Lower leg skin (tissue), 4 donors: Measurements from ENCODE around the gene ARMH2. TPM values are rescaled to one million over a fixed set of nuclear protein-coding genes. Genes with fewer than 3 reads are reported as not detected.
"Not testable (repeated sequence)": the region's sequence is repeated elsewhere in the genome, so short reads cannot be mapped to it uniquely, and the experiment has no call there.

ENCODE experiments used
- DNase-seq, 2 donors: peaks; one replicate each; pipeline ENCODE4 v3.0.0-alpha.2; 2019; ENCODE audit warnings: low spot score in 2 of 2
- H3K4me3 ChIP-seq: fragments of 200-600 bp; sonication (generic); 2 replicates; pipeline ENCODE4 v1.5.1; 2017; ENCODE audit warnings: mild to moderate bottlenecking, low read depth; ENCODE audit not compliant: poor library complexity, severe bottlenecking
- POLR2A ChIP-seq, 2 donors: fragments of 450-650 bp; IDR thresholded peaks; one replicate each; pipeline ENCODE4 v1.6.1; 2016 to 2017; ENCODE audit warnings: antibody characterized with exemption in 2 of 2, mild to moderate bottlenecking in 1 of 2, moderate library complexity in 1 of 2
- WGBS, 2 donors: methylation state at CpG; one replicate each; pipeline ENCODE4 v1.1.5; 2018; 5-methylcytosine and 5-hydroxymethylcytosine counted together
- intact Hi-C: fragments of 100-400 bp; cut with DNase I; formaldehyde crosslinking; loops from one replicate; pipeline ENCODE4 v1.15.0; 2023; ENCODE audit warnings: low total_unique reads
- total RNA-seq, 4 donors: library from RNA; depleted of rRNA; stranded (reverse); fragments of >200 nt; gene quantifications; one replicate each; pipeline ENCODE4 v1.1.0, GENCODE V29; 2016
- TF ChIP-seq, protein P1 (sequence below), 3 donors: fragments of 450-650 bp; IDR thresholded peaks; one replicate each; pipeline ENCODE4 v1.5.1; 2016; ENCODE audit warnings: antibody characterized with exemption in 3 of 3, mild to moderate bottlenecking in 3 of 3, moderate library complexity in 2 of 3

The ARMH2 gene
- total RNA-seq, 4 donors from 2014 or later, result not detected

DNA sequence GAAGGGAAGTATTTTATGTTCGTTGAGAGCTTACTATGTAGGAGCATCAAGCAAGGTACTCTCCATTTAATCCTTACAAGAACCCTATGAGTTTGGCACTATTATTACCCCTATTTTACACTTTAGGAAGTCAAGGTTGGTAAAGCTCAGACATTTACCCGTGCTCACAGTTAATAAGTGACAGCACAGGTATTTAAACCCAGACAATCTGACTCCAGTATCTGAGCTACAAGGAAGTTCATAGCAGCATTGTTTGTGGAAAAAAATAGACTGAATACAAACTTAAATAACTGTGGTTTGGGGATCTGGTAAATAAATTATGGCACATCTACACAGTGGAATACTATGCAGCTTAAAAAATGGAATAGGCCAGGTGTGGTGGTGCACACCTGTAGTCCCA lies 45.2 kb downstream of the ARMH2 start:
- TF ChIP-seq POLR2A (IDR thresholded peaks at IDR 0.05), result no peak
- TF ChIP-seq, protein P1, sequence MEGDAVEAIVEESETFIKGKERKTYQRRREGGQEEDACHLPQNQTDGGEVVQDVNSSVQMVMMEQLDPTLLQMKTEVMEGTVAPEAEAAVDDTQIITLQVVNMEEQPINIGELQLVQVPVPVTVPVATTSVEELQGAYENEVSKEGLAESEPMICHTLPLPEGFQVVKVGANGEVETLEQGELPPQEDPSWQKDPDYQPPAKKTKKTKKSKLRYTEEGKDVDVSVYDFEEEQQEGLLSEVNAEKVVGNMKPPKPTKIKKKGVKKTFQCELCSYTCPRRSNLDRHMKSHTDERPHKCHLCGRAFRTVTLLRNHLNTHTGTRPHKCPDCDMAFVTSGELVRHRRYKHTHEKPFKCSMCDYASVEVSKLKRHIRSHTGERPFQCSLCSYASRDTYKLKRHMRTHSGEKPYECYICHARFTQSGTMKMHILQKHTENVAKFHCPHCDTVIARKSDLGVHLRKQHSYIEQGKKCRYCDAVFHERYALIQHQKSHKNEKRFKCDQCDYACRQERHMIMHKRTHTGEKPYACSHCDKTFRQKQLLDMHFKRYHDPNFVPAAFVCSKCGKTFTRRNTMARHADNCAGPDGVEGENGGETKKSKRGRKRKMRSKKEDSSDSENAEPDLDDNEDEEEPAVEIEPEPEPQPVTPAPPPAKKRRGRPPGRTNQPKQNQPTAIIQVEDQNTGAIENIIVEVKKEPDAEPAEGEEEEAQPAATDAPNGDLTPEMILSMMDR (IDR thresholded peaks at IDR 0.05), result no peak
- H3K4me3 ChIP-seq, result no peak overlapping the region
- DNase-seq, result no peak
- intact Hi-C loops, result no loop called here
- WGBS, 2 donors, result 61 to 83% methylated on average over 2 of the region's 2 CpGs

DNA sequence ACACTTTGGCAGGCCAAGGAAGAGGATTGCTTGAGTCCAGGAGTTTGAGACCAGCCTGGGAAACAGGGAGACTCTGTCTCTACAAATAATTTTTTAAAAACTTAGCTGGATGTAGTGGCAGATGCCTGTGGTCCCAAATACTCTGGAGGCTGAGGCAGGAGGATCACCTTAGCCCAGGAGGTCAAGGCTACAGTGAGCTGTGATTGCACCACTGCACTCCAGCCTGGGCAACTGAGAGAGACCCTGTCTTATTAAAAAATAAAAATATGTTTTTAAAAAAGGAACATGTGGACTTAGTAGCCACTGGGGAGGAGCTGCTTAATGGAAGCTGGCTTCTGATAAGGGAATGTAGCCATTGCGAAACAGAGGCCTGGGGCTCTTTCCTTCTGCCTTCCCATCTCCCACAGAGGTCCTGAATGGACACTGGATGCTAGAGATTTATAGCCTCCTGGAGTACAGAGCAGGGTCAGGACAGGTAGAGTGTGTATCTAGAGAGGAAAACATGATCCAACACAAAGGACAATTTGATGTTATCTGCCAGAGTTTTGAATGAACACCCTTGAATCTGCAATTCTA lies 45.7 kb downstream of the ARMH2 start:
- intact Hi-C loops, result no loop called here
- TF ChIP-seq, protein P1 (IDR thresholded peaks at IDR 0.05), result no peak
- TF ChIP-seq POLR2A (IDR thresholded peaks at IDR 0.05), result no peak
- H3K4me3 ChIP-seq, result no peak overlapping the region
- 87 to 92% methylated on average over 1 of the region's 1 CpG for WGBS, 2 donors
- no peak for DNase-seq

DNA sequence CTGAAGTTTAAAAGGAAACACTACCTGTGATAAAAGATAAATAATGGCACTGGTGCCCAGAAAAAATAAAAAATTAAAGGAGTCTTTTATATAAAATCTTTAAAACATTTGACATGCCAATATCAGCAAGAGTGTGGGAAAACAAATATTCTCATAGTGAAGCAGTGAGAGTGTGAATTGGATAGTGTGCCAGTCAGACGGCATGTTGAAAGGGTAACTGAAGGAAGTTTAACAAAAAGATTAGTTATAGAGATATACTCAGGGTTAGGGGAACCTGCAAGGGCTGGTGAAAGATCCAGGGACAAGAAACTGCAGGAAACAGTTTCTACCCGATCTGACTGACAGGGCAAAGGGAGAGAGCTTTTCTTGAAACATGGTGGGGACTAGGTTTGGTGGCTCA lies 46.2 kb downstream of the ARMH2 start:
- 64 to 74% methylated on average over 2 of the region's 2 CpGs for WGBS, 2 donors
- DNase-seq, result no peak
- H3K4me3 ChIP-seq, result no peak overlapping the region
- intact Hi-C loops, result no loop called here
- TF ChIP-seq POLR2A (IDR thresholded peaks at IDR 0.05), result no peak
- TF ChIP-seq, protein P1 (IDR thresholded peaks at IDR 0.05), result no peak

DNA sequence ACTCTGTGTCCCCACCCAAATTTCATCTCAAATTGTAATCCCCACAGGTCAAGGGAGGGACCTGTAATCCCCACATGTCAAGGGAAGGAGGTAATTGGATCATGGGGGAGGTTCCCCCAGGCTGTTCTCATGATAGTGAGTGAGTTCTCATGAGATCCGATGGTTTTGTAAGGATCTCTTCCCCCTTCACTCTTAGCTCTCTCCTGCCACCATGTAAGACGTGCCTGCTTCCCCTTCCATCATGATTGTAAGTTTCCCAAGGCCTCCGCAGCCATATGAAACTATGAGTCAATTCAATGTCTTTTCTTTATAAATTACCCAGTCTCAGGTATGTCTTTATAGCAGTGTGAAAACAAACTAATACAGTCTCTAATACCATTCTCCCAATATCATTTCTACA lies 47.8 kb downstream of the ARMH2 start:
- H3K4me3 ChIP-seq, DNase-seq, intact Hi-C loops: not testable (repeated sequence)
- WGBS, 2 donors, result 66 to 80% methylated on average over 3 of the region's 3 CpGs

DNA sequence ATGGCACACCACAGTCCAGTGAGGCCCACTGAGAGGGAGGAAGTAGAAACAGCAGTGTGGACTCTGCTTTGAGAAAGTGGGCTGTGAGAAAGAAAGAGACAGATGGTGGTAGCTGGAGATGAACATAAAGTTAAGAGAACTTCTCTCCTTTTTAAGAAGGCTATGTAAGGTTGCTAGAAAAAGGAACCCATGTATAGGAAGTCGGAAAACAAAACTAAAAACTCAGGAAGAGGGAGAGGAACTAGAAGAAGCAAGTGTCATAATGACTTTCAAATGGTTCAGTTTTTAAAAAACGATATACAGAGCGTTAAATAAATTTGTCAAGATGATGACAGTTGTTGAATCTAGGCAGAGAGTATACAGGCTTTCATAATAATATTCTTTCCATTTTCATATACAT lies 49.4 kb downstream of the ARMH2 start:
- DNase-seq, result no peak
- TF ChIP-seq, protein P1 (IDR thresholded peaks at IDR 0.05), result no peak
- no peak for TF ChIP-seq POLR2A (IDR thresholded peaks at IDR 0.05)
- H3K4me3 ChIP-seq, result no peak overlapping the region
- intact Hi-C loops, result no loop called here
- WGBS, 2 donors, result 72 to 79% methylated on average over 3 of the region's 3 CpGs

Other genes with a start within 250 kb of the ARMH2 start
- 1 to 10 TPM in 1 of 4 donors, under 1 TPM in 3; 0.38 to 1.1 (median 0.54) TPM for gene KIAA0319, start 152.7 kb downstream of the ARMH2 start, total RNA-seq
- gene TDP2, start 132.0 kb downstream of the ARMH2 start, total RNA-seq, result 10 to 100 TPM; 25.3 to 36.6 (median 26.6) TPM
- gene ACOT13, start 131.8 kb downstream of the ARMH2 start, total RNA-seq, result 10 to 100 TPM in 2 of 4 donors, 1 to 10 TPM in 2; 4.6 to 22.6 (median 10.6) TPM
- 10 to 100 TPM; 50.9 to 63.3 (median 52.8) TPM for gene C6orf62, start 79.8 kb downstream of the ARMH2 start, total RNA-seq
- gene GMNN, start 24.0 kb downstream of the ARMH2 start, total RNA-seq, result 100 to 1,000 TPM in 1 of 4 donors, 10 to 100 TPM in 3; 31.2 to 168 (median 53.3) TPM
- 10 to 100 TPM in 2 of 4 donors, 1 to 10 TPM in 2; 5.2 to 21.3 (median 8.6) TPM for gene RIPOR2, start 137.0 kb upstream of the ARMH2 start, total RNA-seq